A673 (cell line): Measurements from ENCODE around the gene FAM227B.

Experiments used
- EZH2 ChIP-seq: fragments of 200-600 bp; sonication (generic); IDR thresholded peaks from 2 replicates; pipeline ENCODE4 v1.6.1; 2017; ENCODE audit warnings: borderline replicate concordance, low read depth, mild to moderate bottlenecking, mixed read lengths, antibody characterized with exemption, low read length; ENCODE audit not compliant: poor library complexity, severe bottlenecking
- TF ChIP-seq, protein P1 (sequence below): fragments of 300-800, 200-600 bp; sonication (generic); conservative IDR thresholded peaks from 2 replicates; pipeline ENCODE4 v1.5.1; 2017; ENCODE audit warnings: low read depth, mild to moderate bottlenecking, antibody characterized with exemption, low read length, moderate library complexity, mixed read lengths

DNA sequence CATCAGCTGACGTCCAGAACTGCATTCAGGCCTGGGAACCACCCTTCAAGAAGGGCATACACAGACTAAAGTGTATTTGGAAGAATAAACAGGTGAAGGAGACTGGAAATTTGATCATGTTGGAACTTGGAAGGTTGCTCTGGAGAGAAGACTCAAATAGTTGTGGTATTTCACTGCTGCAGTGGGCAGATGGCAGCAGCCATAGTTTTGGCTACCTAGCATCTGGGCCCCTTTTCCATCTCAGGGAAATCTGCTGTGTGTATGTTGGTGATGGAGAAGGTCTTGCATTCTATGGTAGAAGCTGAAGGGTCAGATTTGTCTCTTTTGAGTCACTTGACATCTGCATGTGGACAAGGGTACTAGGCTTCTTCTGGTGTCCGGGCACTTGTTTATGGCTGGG, 311.9 kb downstream of the FAM227B start:
- TF ChIP-seq, protein P1, sequence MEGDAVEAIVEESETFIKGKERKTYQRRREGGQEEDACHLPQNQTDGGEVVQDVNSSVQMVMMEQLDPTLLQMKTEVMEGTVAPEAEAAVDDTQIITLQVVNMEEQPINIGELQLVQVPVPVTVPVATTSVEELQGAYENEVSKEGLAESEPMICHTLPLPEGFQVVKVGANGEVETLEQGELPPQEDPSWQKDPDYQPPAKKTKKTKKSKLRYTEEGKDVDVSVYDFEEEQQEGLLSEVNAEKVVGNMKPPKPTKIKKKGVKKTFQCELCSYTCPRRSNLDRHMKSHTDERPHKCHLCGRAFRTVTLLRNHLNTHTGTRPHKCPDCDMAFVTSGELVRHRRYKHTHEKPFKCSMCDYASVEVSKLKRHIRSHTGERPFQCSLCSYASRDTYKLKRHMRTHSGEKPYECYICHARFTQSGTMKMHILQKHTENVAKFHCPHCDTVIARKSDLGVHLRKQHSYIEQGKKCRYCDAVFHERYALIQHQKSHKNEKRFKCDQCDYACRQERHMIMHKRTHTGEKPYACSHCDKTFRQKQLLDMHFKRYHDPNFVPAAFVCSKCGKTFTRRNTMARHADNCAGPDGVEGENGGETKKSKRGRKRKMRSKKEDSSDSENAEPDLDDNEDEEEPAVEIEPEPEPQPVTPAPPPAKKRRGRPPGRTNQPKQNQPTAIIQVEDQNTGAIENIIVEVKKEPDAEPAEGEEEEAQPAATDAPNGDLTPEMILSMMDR: no peak
- TF ChIP-seq EZH2: no peak
